Smooth muscle cell (in vitro differentiated cells): ENCODE results near the gene STRA6. TPM values are rescaled to one million over a fixed set of nuclear protein-coding genes. Genes with fewer than 3 reads are reported as not detected.

Source experiments
- DNase-seq: peaks from one replicate; lab custom pipeline; 2025; ENCODE audit not compliant: unreplicated experiment; lab: John Stamatoyannopoulos, UW
- H2AFZ ChIP-seq: fragments of 200-600 bp; sonication (generic); 2 replicates; pipeline ENCODE4 v1.6.0; 2016; ENCODE audit warnings: antibody characterized with exemption, low read depth, mild to moderate bottlenecking
- H3F3A ChIP-seq: fragments of 200-600 bp; sonication (generic); 2 replicates; pipeline ENCODE4 v1.6.0; 2017; ENCODE audit warnings: antibody characterized with exemption, low read depth
- H3K27ac ChIP-seq: fragments of 200-600 bp; sonication (generic); 2 replicates; pipeline ENCODE4 v1.5.1; 2016; ENCODE audit warnings: low read depth, mild to moderate bottlenecking
- H3K27me3 ChIP-seq: fragments of 200-600 bp; sonication (generic); 2 replicates; pipeline ENCODE4 v1.6.1; 2016; ENCODE audit warnings: low read depth, mild to moderate bottlenecking
- H3K36me3 ChIP-seq: fragments of 200-600 bp; sonication (generic); 2 replicates; pipeline ENCODE4 v1.5.1; 2016; ENCODE audit warnings: low read depth
- H3K4me1 ChIP-seq: fragments of 200-600 bp; sonication (generic); 2 replicates; pipeline ENCODE4 v1.5.1; 2016; ENCODE audit warnings: low read depth
- H3K4me2 ChIP-seq: fragments of 200-600 bp; sonication (generic); 2 replicates; pipeline ENCODE4 v1.6.0; 2016; ENCODE audit warnings: mild to moderate bottlenecking
- H3K4me3 ChIP-seq: fragments of 200-600 bp; sonication (generic); 2 replicates; pipeline ENCODE4 v1.5.1; 2016; ENCODE audit warnings: mild to moderate bottlenecking
- H3K79me2 ChIP-seq: fragments of 200-600 bp; sonication (generic); 2 replicates; pipeline ENCODE4 v1.6.0; 2016; ENCODE audit warnings: low read depth, mild to moderate bottlenecking
- H3K9ac ChIP-seq: fragments of 200-600 bp; sonication (generic); 2 replicates; pipeline ENCODE4 v1.6.0; 2016; ENCODE audit warnings: low read depth
- H3K9me3 ChIP-seq: fragments of 200-600 bp; sonication (generic); replicated peaks from 2 replicates; pipeline ENCODE4 v1.5.1; 2016; ENCODE audit warnings: low read depth
- H4K20me1 ChIP-seq: fragments of 200-600 bp; sonication (generic); 2 replicates; pipeline ENCODE4 v1.6.0; 2016; ENCODE audit warnings: low read depth
- WGBS: methylation state at CpG from one replicate; pipeline ENCODE4 v1.1.7; 2016; ENCODE audit warnings: low lambda C conversion rate; 5-methylcytosine and 5-hydroxymethylcytosine counted together
- polyA plus RNA-seq: library from polyadenylated mRNA; unstranded; fragments of >200 nt; fragmentation: Nextera tagmentation; extraction: Ambion mirVana; gene quantifications from 2 replicates; pipeline ENCODE4 v1.2.1, GENCODE V29; 2016
- total RNA-seq: library from RNA; depleted of rRNA; stranded (reverse); fragments of >200 nt; gene quantifications from 2 replicates; pipeline ENCODE4 v1.2.3, GENCODE V29; 2014
- TF ChIP-seq, protein P1 (sequence below): fragments of 200-600 bp; sonication (generic); IDR thresholded peaks from 2 replicates; pipeline ENCODE4 v1.5.1; 2017; ENCODE audit warnings: borderline replicate concordance, mild to moderate bottlenecking, antibody characterized with exemption; ENCODE audit not compliant: insufficient read depth, poor library complexity, severe bottlenecking

Gene STRA6
- total and polyA plus RNA-seq, 2 experiments from 2014 or later, result 124 to 253 TPM

DNA sequence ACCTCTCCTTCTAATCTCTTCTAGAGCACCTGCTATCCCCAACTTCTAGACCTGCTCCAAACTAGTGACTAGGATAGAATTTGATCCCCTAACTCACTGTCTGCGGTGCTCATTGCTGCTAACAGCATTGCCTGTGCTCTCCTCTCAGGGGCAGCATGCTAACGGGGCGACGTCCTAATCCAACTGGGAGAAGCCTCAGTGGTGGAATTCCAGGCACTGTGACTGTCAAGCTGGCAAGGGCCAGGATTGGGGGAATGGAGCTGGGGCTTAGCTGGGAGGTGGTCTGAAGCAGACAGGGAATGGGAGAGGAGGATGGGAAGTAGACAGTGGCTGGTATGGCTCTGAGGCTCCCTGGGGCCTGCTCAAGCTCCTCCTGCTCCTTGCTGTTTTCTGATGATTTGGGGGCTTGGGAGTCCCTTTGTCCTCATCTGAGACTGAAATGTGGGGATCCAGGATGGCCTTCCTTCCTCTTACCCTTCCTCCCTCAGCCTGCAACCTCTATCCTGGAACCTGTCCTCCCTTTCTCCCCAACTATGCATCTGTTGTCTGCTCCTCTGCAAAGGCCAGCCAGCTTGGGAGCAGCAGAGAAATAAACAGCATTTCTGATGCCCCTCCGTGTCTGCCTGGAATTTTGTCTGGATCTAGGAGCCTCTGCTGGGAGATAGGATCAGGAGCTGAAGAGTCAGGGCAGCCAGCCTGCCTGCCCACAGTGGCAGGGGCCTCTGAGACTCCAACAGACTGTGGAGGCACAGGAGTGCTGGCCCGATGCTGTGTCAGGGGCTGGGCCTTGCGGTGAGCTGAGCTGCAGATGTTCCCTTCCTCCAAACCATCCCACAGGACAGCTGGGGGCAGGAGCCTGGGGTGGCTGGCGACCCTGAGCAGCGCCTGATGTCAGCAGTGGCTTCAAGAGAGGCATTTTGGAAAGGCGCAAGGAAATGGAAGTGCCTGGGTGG is 26.0 kb downstream of the STRA6 start:
- Histone ChIP-seq H3K9ac (no peak overlapping the region), H3K4me2 (peak overlapping the region; percentile 37), H3K4me1 (peaks cover 44% of the 10 kb centered on the region), H3K79me2 (no peaks in the 10 kb centered on the region), H4K20me1 (no peaks in the 10 kb centered on the region), H3K36me3 (no peaks in the 10 kb centered on the region), H3K9me3 (no peaks in the 10 kb centered on the region), H3K4me3 (no peak overlapping the region), H3K27ac (peak overlapping the region; percentile 76), H3K27me3 (no peaks in the 10 kb centered on the region), H2AFZ (no peak overlapping the region), H3F3A (peaks cover 54% of the 10 kb centered on the region)
- DNase-seq, result no peak
- WGBS, result 36% methylated on average over 10 of the region's 10 CpGs
- TF ChIP-seq, protein P1, sequence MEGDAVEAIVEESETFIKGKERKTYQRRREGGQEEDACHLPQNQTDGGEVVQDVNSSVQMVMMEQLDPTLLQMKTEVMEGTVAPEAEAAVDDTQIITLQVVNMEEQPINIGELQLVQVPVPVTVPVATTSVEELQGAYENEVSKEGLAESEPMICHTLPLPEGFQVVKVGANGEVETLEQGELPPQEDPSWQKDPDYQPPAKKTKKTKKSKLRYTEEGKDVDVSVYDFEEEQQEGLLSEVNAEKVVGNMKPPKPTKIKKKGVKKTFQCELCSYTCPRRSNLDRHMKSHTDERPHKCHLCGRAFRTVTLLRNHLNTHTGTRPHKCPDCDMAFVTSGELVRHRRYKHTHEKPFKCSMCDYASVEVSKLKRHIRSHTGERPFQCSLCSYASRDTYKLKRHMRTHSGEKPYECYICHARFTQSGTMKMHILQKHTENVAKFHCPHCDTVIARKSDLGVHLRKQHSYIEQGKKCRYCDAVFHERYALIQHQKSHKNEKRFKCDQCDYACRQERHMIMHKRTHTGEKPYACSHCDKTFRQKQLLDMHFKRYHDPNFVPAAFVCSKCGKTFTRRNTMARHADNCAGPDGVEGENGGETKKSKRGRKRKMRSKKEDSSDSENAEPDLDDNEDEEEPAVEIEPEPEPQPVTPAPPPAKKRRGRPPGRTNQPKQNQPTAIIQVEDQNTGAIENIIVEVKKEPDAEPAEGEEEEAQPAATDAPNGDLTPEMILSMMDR, result no peak

DNA sequence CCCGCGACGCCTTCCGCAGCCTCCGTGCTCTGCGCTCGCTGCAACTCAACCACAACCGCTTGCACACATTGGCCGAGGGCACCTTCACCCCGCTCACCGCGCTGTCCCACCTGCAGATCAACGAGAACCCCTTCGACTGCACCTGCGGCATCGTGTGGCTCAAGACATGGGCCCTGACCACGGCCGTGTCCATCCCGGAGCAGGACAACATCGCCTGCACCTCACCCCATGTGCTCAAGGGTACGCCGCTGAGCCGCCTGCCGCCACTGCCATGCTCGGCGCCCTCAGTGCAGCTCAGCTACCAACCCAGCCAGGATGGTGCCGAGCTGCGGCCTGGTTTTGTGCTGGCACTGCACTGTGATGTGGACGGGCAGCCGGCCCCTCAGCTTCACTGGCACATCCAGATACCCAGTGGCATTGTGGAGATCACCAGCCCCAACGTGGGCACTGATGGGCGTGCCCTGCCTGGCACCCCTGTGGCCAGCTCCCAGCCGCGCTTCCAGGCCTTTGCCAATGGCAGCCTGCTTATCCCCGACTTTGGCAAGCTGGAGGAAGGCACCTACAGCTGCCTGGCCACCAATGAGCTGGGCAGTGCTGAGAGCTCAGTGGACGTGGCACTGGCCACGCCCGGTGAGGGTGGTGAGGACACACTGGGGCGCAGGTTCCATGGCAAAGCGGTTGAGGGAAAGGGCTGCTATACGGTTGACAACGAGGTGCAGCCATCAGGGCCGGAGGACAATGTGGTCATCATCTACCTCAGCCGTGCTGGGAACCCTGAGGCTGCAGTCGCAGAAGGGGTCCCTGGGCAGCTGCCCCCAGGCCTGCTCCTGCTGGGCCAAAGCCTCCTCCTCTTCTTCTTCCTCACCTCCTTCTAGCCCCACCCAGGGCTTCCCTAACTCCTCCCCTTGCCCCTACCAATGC is 27.1 kb downstream of the STRA6 start:
- H3K4me1 ChIP-seq, result peaks cover 44% of the 10 kb centered on the region
- no peaks in the 10 kb centered on the region for H3K36me3 ChIP-seq
- H3K27ac ChIP-seq, result peak overlapping the region; percentile 76
- no peak overlapping the region for H3K4me3 ChIP-seq
- H3K4me2 ChIP-seq, result peak overlapping the region; percentile 37
- TF ChIP-seq, protein P1, result no peak
- H2AFZ ChIP-seq, result no peak overlapping the region
- no peaks in the 10 kb centered on the region for H3K27me3 ChIP-seq
- DNase-seq, result no peak
- H3F3A ChIP-seq, result peaks cover 52% of the 10 kb centered on the region
- H3K9me3 ChIP-seq, result no peaks in the 10 kb centered on the region
- 95% methylated on average over 45 of the region's 45 CpGs for WGBS
- H3K79me2 ChIP-seq, result no peaks in the 10 kb centered on the region
- no peak overlapping the region for H3K9ac ChIP-seq
- no peaks in the 10 kb centered on the region for H4K20me1 ChIP-seq

DNA sequence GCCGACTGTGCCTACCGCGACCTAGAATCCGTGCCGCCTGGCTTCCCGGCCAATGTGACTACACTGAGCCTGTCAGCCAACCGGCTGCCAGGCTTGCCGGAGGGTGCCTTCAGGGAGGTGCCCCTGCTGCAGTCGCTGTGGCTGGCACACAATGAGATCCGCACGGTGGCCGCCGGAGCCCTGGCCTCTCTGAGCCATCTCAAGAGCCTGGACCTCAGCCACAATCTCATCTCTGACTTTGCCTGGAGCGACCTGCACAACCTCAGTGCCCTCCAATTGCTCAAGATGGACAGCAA is 27.7 kb downstream of the STRA6 start:
- 93% methylated on average over 14 of the region's 14 CpGs for WGBS
- Histone ChIP-seq H3K36me3 (no peaks in the 10 kb centered on the region), H3K27me3 (no peaks in the 10 kb centered on the region), H2AFZ (no peak overlapping the region), H3K4me2 (peak overlapping the region; percentile 63), H4K20me1 (no peaks in the 10 kb centered on the region), H3F3A (peaks cover 52% of the 10 kb centered on the region), H3K79me2 (no peaks in the 10 kb centered on the region), H3K9me3 (no peaks in the 10 kb centered on the region), H3K4me1 (peaks cover 44% of the 10 kb centered on the region), H3K27ac (peak overlapping the region; percentile 71), H3K9ac (no peak overlapping the region), H3K4me3 (no peak overlapping the region)
- TF ChIP-seq, protein P1, result no peak
- no peak for DNase-seq
